RWPE2 (cell line): ENCODE measurements around the gene KIAA1755.
A peak's percentile ranks its signal among the peaks of the same experiment; 100 is the strongest.

Experiments used
- ATAC-seq: fragments of 200-7000 bp; cut with Tn5 transposase; 3 replicates; pipeline ENCODE4 v1.9.1; 2021; ENCODE audit warnings: low read depth
- DNase-seq: peaks from one replicate; pipeline ENCODE4 v3.0.0-alpha.2; 2020; ENCODE audit warnings: low spot score
- H3K27ac ChIP-seq: fragments of 450-650 bp; 2 replicates; pipeline ENCODE4 v1.5.1; 2017; ENCODE audit warnings: mild to moderate bottlenecking; ENCODE audit not compliant: poor library complexity, severe bottlenecking
- H3K27me3 ChIP-seq: fragments of 250-450 bp; sonication (Bioruptor Pico); 2 replicates; pipeline ENCODE4 v1.5.1; 2021; ENCODE audit warnings: mild to moderate bottlenecking, moderate library complexity; ENCODE audit not compliant: insufficient read depth, poor library complexity, severe bottlenecking
- H3K36me3 ChIP-seq: fragments of 250-450 bp; sonication (Bioruptor Pico); 2 replicates; pipeline ENCODE4 v1.5.1; 2020; ENCODE audit warnings: low read depth, mild to moderate bottlenecking, moderate library complexity
- H3K4me1 ChIP-seq: fragments of 250-450 bp; sonication (Bioruptor Pico); 2 replicates; pipeline ENCODE4 v1.5.1; 2021; ENCODE audit warnings: mild to moderate bottlenecking, moderate library complexity; ENCODE audit not compliant: insufficient read depth, poor library complexity, severe bottlenecking
- H3K4me3 ChIP-seq: fragments of 250-450 bp; sonication (Bioruptor Pico); 2 replicates; pipeline ENCODE4 v1.5.1; 2021; ENCODE audit warnings: mild to moderate bottlenecking, moderate library complexity; ENCODE audit not compliant: severe bottlenecking
- H3K9me3 ChIP-seq: fragments of 250-450 bp; sonication (Bioruptor Pico); 2 replicates; pipeline ENCODE4 v1.5.1; 2021; ENCODE audit warnings: mild to moderate bottlenecking, moderate library complexity; ENCODE audit not compliant: severe bottlenecking
- TF ChIP-seq, protein P1 (sequence below): fragments of 450-650 bp; IDR thresholded peaks from one replicate; pipeline ENCODE4 v1.5.1; 2017; ENCODE audit warnings: mild to moderate bottlenecking, moderate library complexity; ENCODE audit not compliant: poor library complexity, severe bottlenecking

Gene KIAA1755

DNA sequence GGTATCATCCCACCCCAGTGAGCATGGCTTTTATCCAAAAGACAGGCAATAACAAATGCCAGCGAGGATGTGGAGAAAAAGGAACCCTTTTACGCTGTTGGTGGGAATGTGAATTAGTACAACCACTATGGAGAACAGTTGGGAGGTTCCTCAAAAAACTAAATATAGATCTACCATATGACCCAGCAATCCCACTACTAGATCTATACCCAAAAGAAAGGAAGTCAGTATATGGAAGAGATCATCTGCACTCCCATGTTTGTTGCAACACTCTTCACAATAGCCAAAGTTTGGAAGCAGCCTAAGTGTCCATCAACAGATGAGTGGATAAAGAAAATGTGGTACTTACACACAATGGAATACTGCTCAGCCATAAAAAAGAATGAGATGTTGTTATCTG, 5.9 kb upstream of the KIAA1755 start:
- H3K27me3 ChIP-seq: no peaks in the 10 kb centered on the region
- H3K27ac ChIP-seq: no peak overlapping the region
- peaks cover 8% of the 10 kb centered on the region for H3K4me1 ChIP-seq
- no peaks in the 10 kb centered on the region for H3K36me3 ChIP-seq
- TF ChIP-seq, protein P1, sequence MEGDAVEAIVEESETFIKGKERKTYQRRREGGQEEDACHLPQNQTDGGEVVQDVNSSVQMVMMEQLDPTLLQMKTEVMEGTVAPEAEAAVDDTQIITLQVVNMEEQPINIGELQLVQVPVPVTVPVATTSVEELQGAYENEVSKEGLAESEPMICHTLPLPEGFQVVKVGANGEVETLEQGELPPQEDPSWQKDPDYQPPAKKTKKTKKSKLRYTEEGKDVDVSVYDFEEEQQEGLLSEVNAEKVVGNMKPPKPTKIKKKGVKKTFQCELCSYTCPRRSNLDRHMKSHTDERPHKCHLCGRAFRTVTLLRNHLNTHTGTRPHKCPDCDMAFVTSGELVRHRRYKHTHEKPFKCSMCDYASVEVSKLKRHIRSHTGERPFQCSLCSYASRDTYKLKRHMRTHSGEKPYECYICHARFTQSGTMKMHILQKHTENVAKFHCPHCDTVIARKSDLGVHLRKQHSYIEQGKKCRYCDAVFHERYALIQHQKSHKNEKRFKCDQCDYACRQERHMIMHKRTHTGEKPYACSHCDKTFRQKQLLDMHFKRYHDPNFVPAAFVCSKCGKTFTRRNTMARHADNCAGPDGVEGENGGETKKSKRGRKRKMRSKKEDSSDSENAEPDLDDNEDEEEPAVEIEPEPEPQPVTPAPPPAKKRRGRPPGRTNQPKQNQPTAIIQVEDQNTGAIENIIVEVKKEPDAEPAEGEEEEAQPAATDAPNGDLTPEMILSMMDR: no peak
- no peak for ATAC-seq
- DNase-seq: no peak
- no peaks in the 10 kb centered on the region for H3K9me3 ChIP-seq
- no peak overlapping the region for H3K4me3 ChIP-seq

DNA sequence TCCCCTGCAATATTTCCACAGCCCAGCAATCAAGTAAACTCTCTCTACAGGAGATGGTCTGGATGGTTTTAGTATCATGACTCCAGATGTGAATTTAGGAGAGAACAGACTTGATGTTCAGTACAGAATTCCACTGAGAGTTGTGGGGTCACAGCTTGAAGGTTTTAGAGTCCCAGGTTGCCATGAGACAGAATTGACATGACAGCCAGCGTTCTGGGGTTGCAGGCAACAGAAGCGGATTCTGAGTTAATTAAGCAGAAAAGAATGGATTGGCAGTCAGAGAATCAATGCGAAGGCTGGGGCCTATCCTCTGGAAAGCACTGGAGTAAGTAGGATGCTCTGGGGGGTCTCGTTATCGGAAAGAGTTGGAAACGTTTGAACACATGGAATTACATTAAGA, 2.4 kb upstream of the KIAA1755 start:
- no peak for ATAC-seq
- peaks cover 16% of the 10 kb centered on the region for H3K27me3 ChIP-seq
- H3K36me3 ChIP-seq: no peaks in the 10 kb centered on the region
- H3K9me3 ChIP-seq: no peaks in the 10 kb centered on the region
- H3K27ac ChIP-seq: no peak overlapping the region
- no peak overlapping the region for H3K4me3 ChIP-seq
- TF ChIP-seq, protein P1: no peak
- peak; percentile 37 for DNase-seq
- no peaks in the 10 kb centered on the region for H3K4me1 ChIP-seq

DNA sequence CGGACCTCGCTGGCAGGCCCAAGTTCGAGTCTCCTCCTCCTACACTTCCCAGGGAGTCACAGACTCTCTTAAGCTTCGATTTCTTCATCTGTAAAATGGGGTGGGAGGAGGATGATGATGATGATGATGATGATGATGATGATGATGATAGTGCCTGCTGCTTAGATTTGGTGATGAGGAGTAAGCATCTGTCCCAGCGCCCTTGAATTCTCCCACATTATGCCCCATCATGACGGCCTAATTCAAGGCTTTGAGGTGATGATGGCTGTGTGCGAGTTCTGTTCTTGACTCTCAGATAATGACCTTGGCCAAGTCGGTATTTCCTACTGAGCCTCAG, 487 bp upstream of the KIAA1755 start:
- Histone ChIP-seq H3K4me3 (no peak overlapping the region), H3K9me3 (no peaks in the 10 kb centered on the region), H3K27ac (no peak overlapping the region), H3K36me3 (no peaks in the 10 kb centered on the region), H3K4me1 (no peaks in the 10 kb centered on the region), H3K27me3 (peaks cover 16% of the 10 kb centered on the region)
- TF ChIP-seq, protein P1: no peak
- DNase-seq: no peak
- no peak for ATAC-seq

DNA sequence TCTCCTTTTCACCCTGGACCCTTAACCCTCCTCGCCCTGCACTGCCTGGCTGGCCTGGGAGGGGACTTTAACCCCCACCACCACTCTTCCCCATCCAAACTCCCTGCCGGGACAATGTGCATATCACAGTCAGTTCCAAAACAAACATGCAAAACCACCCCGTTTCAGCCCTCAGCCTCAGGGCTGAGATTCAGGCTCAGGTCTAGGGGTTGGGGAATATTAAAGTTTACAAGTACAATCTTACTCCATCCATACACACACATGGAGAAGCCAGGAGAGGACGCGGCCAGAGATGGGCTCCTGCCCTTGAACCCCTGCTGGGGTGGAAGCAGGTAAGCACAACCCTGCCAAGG, 534 bp downstream of the KIAA1755 start:
- Histone ChIP-seq H3K9me3 (no peaks in the 10 kb centered on the region), H3K27me3 (peaks cover 16% of the 10 kb centered on the region), H3K4me1 (no peaks in the 10 kb centered on the region), H3K4me3 (no peak overlapping the region), H3K27ac (no peak overlapping the region), H3K36me3 (no peaks in the 10 kb centered on the region)
- DNase-seq: no peak
- TF ChIP-seq, protein P1: no peak
- peak; percentile 34 for ATAC-seq

DNA sequence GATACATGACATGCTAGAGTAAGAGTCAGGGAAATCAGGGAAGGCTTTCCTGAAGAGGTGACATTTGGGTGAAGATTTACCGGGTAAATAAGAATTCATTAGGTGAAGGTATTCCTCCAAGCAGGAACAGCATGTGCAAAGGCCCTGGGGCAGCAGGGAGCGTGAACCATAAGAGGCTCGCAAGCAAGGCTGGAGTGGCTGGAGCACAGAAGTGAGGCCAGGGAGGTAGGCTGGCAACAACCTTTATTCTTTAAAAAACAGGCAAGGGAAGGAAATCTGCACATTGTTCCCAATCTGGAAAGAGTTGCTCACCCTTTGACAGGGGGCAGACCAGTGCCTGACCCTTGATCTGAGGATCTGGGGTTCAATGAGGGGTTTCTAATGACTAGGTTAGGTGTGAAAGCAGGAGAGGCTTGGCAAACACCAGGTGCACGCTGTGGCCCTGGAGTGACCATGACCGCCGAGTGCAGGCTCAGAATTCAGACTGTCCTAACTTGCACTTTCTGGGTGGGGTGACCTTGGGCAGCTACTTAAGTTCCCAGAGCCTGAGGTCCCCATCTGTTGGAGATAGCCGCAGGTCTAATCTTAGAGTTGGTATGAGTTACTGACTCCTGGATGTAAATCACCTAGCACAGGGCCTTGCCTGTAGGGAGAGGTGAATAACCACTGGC, 1.9 kb downstream of the KIAA1755 start:
- no peaks in the 10 kb centered on the region for H3K9me3 ChIP-seq
- H3K4me1 ChIP-seq: no peaks in the 10 kb centered on the region
- DNase-seq (peak; percentile 73), ATAC-seq (peak; percentile 3; the same call in 1 of the 3 replicates)
- H3K27ac ChIP-seq: no peak overlapping the region
- TF ChIP-seq, protein P1: no peak
- no peak overlapping the region for H3K4me3 ChIP-seq
- H3K27me3 ChIP-seq: peaks cover 16% of the 10 kb centered on the region
- H3K36me3 ChIP-seq: no peaks in the 10 kb centered on the region
